ENCODE measurements around the gene RGS16. TPM values are rescaled to one million over a fixed set of nuclear protein-coding genes. Genes with fewer than 3 reads are reported as not detected.

The RGS16 gene, protein sequence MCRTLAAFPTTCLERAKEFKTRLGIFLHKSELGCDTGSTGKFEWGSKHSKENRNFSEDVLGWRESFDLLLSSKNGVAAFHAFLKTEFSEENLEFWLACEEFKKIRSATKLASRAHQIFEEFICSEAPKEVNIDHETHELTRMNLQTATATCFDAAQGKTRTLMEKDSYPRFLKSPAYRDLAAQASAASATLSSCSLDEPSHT
- 0.11 and 0.89 TPM in 2 replicates for total RNA-seq (2014; rRNA removed; shearing (Covaris generic))
- polyA plus RNA-seq (2016; fragmentation: Nextera tagmentation; extraction: Ambion mirVana), result 0.33 and 0.41 TPM in 2 replicates

DNA sequence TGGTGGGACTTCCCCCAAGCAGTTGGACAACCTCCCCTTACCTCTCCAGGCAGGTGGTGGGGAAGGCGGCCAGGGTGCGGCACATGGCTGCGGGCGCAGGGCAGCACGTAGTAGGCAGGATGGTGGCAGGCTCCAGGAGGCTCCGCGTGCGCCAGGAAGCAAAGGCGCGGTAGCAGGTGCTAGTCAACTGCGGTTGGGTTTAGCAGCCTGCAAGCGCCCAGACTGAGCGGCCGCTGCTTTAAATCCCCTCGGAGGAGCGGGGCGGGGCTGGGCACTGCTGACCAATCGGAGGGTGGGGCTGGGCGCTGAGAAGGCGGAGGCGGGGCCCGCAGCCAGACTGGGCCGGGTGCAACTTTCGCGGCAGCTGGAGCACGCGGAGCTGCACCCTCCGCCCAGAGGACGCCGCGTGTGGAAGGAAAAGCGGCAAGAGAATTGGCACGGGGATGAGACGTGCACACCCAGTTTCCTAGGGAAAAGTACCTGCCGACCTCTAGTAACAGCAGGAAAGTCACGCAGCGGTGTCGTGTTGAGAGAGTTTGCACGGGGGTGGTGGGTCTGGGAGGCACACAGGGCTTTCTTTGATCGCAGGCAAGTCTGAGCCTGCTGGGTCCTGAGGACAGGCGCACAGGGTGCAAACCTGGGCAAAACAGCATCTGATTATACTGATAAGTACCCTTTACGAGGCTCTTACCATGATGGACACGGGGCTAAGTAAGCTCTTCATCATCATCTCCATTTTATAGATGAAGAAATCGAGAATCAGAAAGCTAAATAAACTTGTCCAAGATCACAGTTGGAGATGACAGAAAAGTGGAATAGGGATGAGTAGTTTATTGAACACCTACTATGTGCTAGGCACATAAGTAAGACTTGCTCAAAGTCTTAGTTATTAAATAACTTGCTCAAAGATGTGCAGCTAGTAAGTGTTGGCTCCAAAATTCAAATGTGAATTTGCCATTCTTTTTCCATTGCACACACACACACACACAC lies at the start of gene RGS16:
Gene RGS16 (minus strand): TSS at position 215 of the 990 bp plus-strand sequence. CDS start 130 bp downstream, at position 85.
- peak within 1 kb of the TSS; percentile 84 for H3K4me2 ChIP-seq (ENCODE audit: unreplicated experiment)
- H3K27ac ChIP-seq, result no peak within 1 kb of the TSS
- peak within 1 kb of the TSS; percentile 64 for H3K9ac ChIP-seq
- peak within 1 kb of the TSS; percentile 89 for H2AFZ ChIP-seq
- H3K79me2 ChIP-seq (ENCODE audit: insufficient read depth), result no peaks in the 10 kb centered on the region
- H3F3A ChIP-seq (ENCODE audit: insufficient read depth), result no peaks in the 10 kb centered on the region
- peaks cover 16% of the 10 kb centered on the region for H3K4me1 ChIP-seq (ENCODE audit: insufficient read depth)
- TF ChIP-seq EZH2phosphoT487 (IDR thresholded peaks at IDR 0.05; ENCODE audit: insufficient read depth, low read depth), result no peak
- TF ChIP-seq EZH2 (IDR thresholded peaks at IDR 0.05; ENCODE audit: insufficient read depth, poor library complexity, severe bottlenecking), result no peak
- in situ Hi-C loops (cut with MboI), result no loop called here
- no peaks in the 10 kb centered on the region for H3K27me3 ChIP-seq (replicated peaks; ENCODE audit: insufficient read depth)
- no peaks in the 10 kb centered on the region for H4K20me1 ChIP-seq (ENCODE audit: insufficient read depth)
- H3K36me3 ChIP-seq (ENCODE audit: low read depth), result no peaks in the 10 kb centered on the region
- WGBS, 2 experiments (ENCODE audit: low coverage in 1 of 2, low lambda C conversion rate in 2 of 2, missing lambda C conversion rate in 2 of 2), result 7 to 8% methylated on average over 25 to 42 of the region's 44 CpGs
- H3K4me3 ChIP-seq, result peak within 1 kb of the TSS; percentile 72
- no peaks in the 10 kb centered on the region for H3K9me2 ChIP-seq (ENCODE audit: insufficient read depth)
- DNase-seq, result peak; percentile 94
- no peaks in the 10 kb centered on the region for H3K9me3 ChIP-seq (ENCODE audit: low read depth)

DNA sequence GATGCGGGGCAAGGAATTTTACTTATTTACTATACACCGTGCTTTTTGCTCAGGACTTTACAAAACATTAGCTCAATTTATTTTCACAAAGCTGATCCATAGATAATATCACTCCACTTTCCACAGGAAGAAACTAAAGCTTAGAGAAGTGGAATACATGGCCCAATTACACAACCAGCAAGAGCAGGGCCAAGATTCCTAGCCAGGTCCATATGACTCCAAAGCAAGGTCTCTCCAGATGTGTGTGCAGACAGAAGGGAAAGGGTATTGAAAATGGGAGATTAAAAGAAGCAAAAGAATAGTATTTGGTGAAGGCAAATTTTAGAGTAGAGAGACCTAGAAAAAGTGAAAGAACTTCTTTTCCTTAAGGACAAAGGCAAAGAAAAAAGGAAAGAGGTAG lies 49.8 kb upstream of the RGS16 start:
- H4K20me1 ChIP-seq (ENCODE audit: insufficient read depth), result no peaks in the 10 kb centered on the region
- no peak overlapping the region for H3K27ac ChIP-seq
- TF ChIP-seq EZH2 (IDR thresholded peaks at IDR 0.05; ENCODE audit: insufficient read depth, poor library complexity, severe bottlenecking) (no peak), EZH2phosphoT487 (IDR thresholded peaks at IDR 0.05; ENCODE audit: insufficient read depth, low read depth) (no peak)
- no peak overlapping the region for H3K4me2 ChIP-seq (ENCODE audit: unreplicated experiment)
- in situ Hi-C loops (cut with MboI), result no loop called here
- H3K27me3 ChIP-seq (replicated peaks; ENCODE audit: insufficient read depth), result peaks cover 3% of the 10 kb centered on the region
- no peaks in the 10 kb centered on the region for H3K9me3 ChIP-seq (ENCODE audit: low read depth)
- WGBS, 2 experiments (ENCODE audit: low coverage in 1 of 2, low lambda C conversion rate in 2 of 2, missing lambda C conversion rate in 2 of 2), result 83% methylated on average over 2 of the region's 2 CpGs
- DNase-seq, result no peak
- no peaks in the 10 kb centered on the region for H3K4me1 ChIP-seq (ENCODE audit: insufficient read depth)
- H2AFZ ChIP-seq, result no peak overlapping the region
- H3K79me2 ChIP-seq (ENCODE audit: insufficient read depth), result no peaks in the 10 kb centered on the region
- no peaks in the 10 kb centered on the region for H3F3A ChIP-seq (ENCODE audit: insufficient read depth)
- no peak overlapping the region for H3K4me3 ChIP-seq
- H3K36me3 ChIP-seq (ENCODE audit: low read depth), result no peaks in the 10 kb centered on the region
- no peak overlapping the region for H3K9ac ChIP-seq
- H3K9me2 ChIP-seq (ENCODE audit: insufficient read depth), result no peaks in the 10 kb centered on the region

DNA sequence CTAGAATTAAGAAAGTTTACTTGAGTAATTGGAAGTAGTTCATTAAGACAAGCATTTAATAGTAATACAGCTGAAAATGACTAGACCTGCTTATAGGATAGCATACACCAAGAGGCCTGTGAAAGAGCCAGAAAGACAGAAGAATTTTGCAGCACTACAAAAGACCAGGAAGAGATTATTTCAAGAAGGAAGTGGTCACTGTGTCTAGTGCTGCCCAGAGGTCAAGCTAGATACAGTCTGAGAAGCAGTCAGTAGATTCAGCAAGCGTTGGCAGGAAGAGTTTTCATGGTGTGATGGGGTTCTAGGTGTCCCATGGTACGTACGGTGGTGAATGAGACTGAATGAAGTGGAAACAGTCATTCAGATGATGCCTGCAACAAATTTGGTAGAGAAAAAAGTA lies 48.7 kb upstream of the RGS16 start:
- H3K27me3 ChIP-seq (replicated peaks; ENCODE audit: insufficient read depth), result no peaks in the 10 kb centered on the region; the same call in 1 of the 2 replicates
- WGBS, 2 experiments (ENCODE audit: low coverage in 1 of 2, low lambda C conversion rate in 2 of 2, missing lambda C conversion rate in 2 of 2), result 49 to 50% methylated on average over 3 of the region's 3 CpGs
- in situ Hi-C loops (cut with MboI), result no loop called here

DNA sequence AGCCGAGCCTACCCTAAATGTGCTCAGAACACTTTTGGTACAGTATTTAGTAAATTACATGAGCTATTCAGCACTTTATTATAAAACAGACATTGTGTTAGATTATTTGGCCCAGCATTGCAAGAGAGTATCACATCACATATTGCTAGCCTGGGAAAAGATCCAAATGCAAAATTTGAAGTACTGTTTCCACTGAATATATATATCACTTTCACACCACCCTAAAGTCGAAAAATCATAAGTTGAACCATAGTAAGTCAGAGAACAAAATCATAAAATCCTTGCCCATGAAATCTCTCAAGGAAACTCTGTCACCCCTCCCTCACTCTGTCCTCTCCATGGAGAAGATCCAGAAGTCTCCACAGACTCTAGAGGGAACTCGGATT lies 47.1 kb upstream of the RGS16 start:
- no peak overlapping the region for H3K4me2 ChIP-seq (ENCODE audit: unreplicated experiment)
- TF ChIP-seq EZH2 (IDR thresholded peaks at IDR 0.05; ENCODE audit: insufficient read depth, poor library complexity, severe bottlenecking), result no peak
- no peak for TF ChIP-seq EZH2phosphoT487 (IDR thresholded peaks at IDR 0.05; ENCODE audit: insufficient read depth, low read depth)
- H3F3A ChIP-seq (ENCODE audit: insufficient read depth), result no peaks in the 10 kb centered on the region
- H3K9ac ChIP-seq, result no peak overlapping the region
- H3K9me3 ChIP-seq (ENCODE audit: low read depth), result no peaks in the 10 kb centered on the region
- 26 to 27% methylated on average over 3 of the region's 3 CpGs for WGBS, 2 experiments (ENCODE audit: low coverage in 1 of 2, low lambda C conversion rate in 2 of 2, missing lambda C conversion rate in 2 of 2)
- no peak overlapping the region for H3K4me3 ChIP-seq
- no peak overlapping the region for H2AFZ ChIP-seq
- no peaks in the 10 kb centered on the region for H3K9me2 ChIP-seq (ENCODE audit: insufficient read depth)
- no peaks in the 10 kb centered on the region for H3K36me3 ChIP-seq (ENCODE audit: low read depth)
- in situ Hi-C loops (cut with MboI), result no loop called here
- no peak overlapping the region for H3K27ac ChIP-seq
- no peaks in the 10 kb centered on the region for H4K20me1 ChIP-seq (ENCODE audit: insufficient read depth)
- H3K27me3 ChIP-seq (replicated peaks; ENCODE audit: insufficient read depth), result no peaks in the 10 kb centered on the region; the same call in 1 of the 2 replicates
- no peaks in the 10 kb centered on the region for H3K4me1 ChIP-seq (ENCODE audit: insufficient read depth)
- H3K79me2 ChIP-seq (ENCODE audit: insufficient read depth), result no peaks in the 10 kb centered on the region
- DNase-seq, result no peak

More for the DNA sequence above, 48.7 kb upstream of the RGS16 start:
- no peaks in the 10 kb centered on the region for H3K4me1 ChIP-seq (ENCODE audit: insufficient read depth)
- no peaks in the 10 kb centered on the region for H3K79me2 ChIP-seq (ENCODE audit: insufficient read depth)
- H2AFZ ChIP-seq, result no peak overlapping the region
- no peaks in the 10 kb centered on the region for H3F3A ChIP-seq (ENCODE audit: insufficient read depth)
- H3K9ac ChIP-seq, result no peak overlapping the region
- no peak overlapping the region for H3K27ac ChIP-seq
- DNase-seq, result no peak
- no peak overlapping the region for H3K4me2 ChIP-seq (ENCODE audit: unreplicated experiment)
- no peak overlapping the region for H3K4me3 ChIP-seq
- H3K36me3 ChIP-seq (ENCODE audit: low read depth), result no peaks in the 10 kb centered on the region
- H3K9me2 ChIP-seq (ENCODE audit: insufficient read depth), result no peaks in the 10 kb centered on the region
- H4K20me1 ChIP-seq (ENCODE audit: insufficient read depth), result no peaks in the 10 kb centered on the region
- TF ChIP-seq EZH2phosphoT487 (IDR thresholded peaks at IDR 0.05; ENCODE audit: insufficient read depth, low read depth) (no peak), EZH2 (IDR thresholded peaks at IDR 0.05; ENCODE audit: insufficient read depth, poor library complexity, severe bottlenecking) (no peak)
- no peaks in the 10 kb centered on the region for H3K9me3 ChIP-seq (ENCODE audit: low read depth)
